HG03521 (cell line): ENCODE data around the gene SULT1C3.

Experiments
- ATAC-seq: cut with Tn5 transposase; IDR thresholded peaks from one replicate; pipeline ENCODE4 v1.9.1; 2021; ENCODE audit warnings: mild to moderate bottlenecking, moderate library complexity; ENCODE audit not compliant: unreplicated experiment

The SULT1C3 gene

GRCh38 chr2:108239786-108240185 lies at the start of gene SULT1C3:
TSS of gene SULT1C3 (plus strand) at chr2:108239968. CDS start at chr2:108247195, 7,227 bp downstream.
- no peak for ATAC-seq

- ATAC-seq: no peak
Measured at GRCh38 chr2:108193251-108193650, 46.5 kb upstream of the SULT1C3 start.

GRCh38 chr2:108194409-108195132 lies 45.2 kb upstream of the SULT1C3 start:
- no peak for ATAC-seq

- no peak for ATAC-seq
Measured at GRCh38 chr2:108195133-108195439, 44.7 kb upstream of the SULT1C3 start.

- no peak for ATAC-seq
Measured at GRCh38 chr2:108199726-108200125, 40.0 kb upstream of the SULT1C3 start.

GRCh38 chr2:108200569-108200968 lies 39.2 kb upstream of the SULT1C3 start:
- ATAC-seq: no peak

GRCh38 chr2:108212671-108213070 lies 27.1 kb upstream of the SULT1C3 start:
- ATAC-seq: no peak

GRCh38 chr2:108215794-108216211 lies 24.0 kb upstream of the SULT1C3 start:
- no peak for ATAC-seq

- no peak for ATAC-seq
Measured at GRCh38 chr2:108217211-108217610, 22.6 kb upstream of the SULT1C3 start.

- no peak for ATAC-seq
Measured at GRCh38 chr2:108219688-108220087, 20.1 kb upstream of the SULT1C3 start.

GRCh38 chr2:108220191-108220590 lies 19.6 kb upstream of the SULT1C3 start:
- ATAC-seq: no peak

GRCh38 chr2:108220942-108221541 lies 18.7 kb upstream of the SULT1C3 start:
- ATAC-seq: no peak

GRCh38 chr2:108222261-108222660 lies 17.5 kb upstream of the SULT1C3 start:
- no peak for ATAC-seq

- no peak for ATAC-seq
Measured at GRCh38 chr2:108223573-108223972, 16.2 kb upstream of the SULT1C3 start.

- ATAC-seq: no peak
Measured at GRCh38 chr2:108224022-108224421, 15.7 kb upstream of the SULT1C3 start.

- ATAC-seq: no peak
Measured at GRCh38 chr2:108226564-108226963, 13.2 kb upstream of the SULT1C3 start.

GRCh38 chr2:108228006-108228405 lies 11.8 kb upstream of the SULT1C3 start:
- no peak for ATAC-seq

GRCh38 chr2:108228537-108228936 lies 11.2 kb upstream of the SULT1C3 start:
- no peak for ATAC-seq

GRCh38 chr2:108229875-108230274 lies 9.9 kb upstream of the SULT1C3 start:
- ATAC-seq: no peak

- no peak for ATAC-seq
Measured at GRCh38 chr2:108235577-108235976, 4.2 kb upstream of the SULT1C3 start.

GRCh38 chr2:108236676-108237335 lies 3.0 kb upstream of the SULT1C3 start:
- ATAC-seq: no peak

- no peak for ATAC-seq
Measured at GRCh38 chr2:108240966-108241365, 1.2 kb downstream of the SULT1C3 start.
